Measurements from ENCODE around the gene OCEL1. TPM values are rescaled to one million over a fixed set of nuclear protein-coding genes. Genes with fewer than 3 reads are reported as not detected.
A peak's percentile ranks its signal among the peaks of the same experiment; 100 is the strongest.

OCEL1 gene
- total RNA-seq, 1 donor, result 3.9 TPM

- no peak for TF ChIP-seq CTCF (IDR thresholded peaks at IDR 0.05; ENCODE audit: insufficient read depth, low read depth, low read length)
- H3K4me3 ChIP-seq (ENCODE audit: low read depth, low read length), result no peak overlapping the region
- DNase-seq (ENCODE audit: low read depth), result peak; percentile 41
These were observed 16.6 kb upstream of the OCEL1 start for GRCh38 chr19:17209126-17210036.

- no peak for TF ChIP-seq CTCF (IDR thresholded peaks at IDR 0.05; ENCODE audit: insufficient read depth, low read depth, low read length)
- no peak for DNase-seq (ENCODE audit: low read depth)
- no peak overlapping the region for H3K4me3 ChIP-seq (ENCODE audit: low read depth, low read length)
These were observed 15.7 kb upstream of the OCEL1 start for GRCh38 chr19:17210296-17210695.

- no peak overlapping the region for H3K4me3 ChIP-seq (ENCODE audit: low read depth, low read length)
- no peak for DNase-seq (ENCODE audit: low read depth)
- no peak for TF ChIP-seq CTCF (IDR thresholded peaks at IDR 0.05; ENCODE audit: insufficient read depth, low read depth, low read length)
These were observed 14.2 kb upstream of the OCEL1 start for GRCh38 chr19:17211547-17212446.

- H3K4me3 ChIP-seq (ENCODE audit: low read depth, low read length), result no peak overlapping the region
- no peak for DNase-seq (ENCODE audit: low read depth)
- TF ChIP-seq CTCF (IDR thresholded peaks at IDR 0.05; ENCODE audit: insufficient read depth, low read depth, low read length), result no peak
These were observed 12.7 kb upstream of the OCEL1 start for GRCh38 chr19:17213334-17213733.

GRCh38 chr19:17214508-17215126 is 11.4 kb upstream of the OCEL1 start:
- DNase-seq (ENCODE audit: low read depth), result no peak
- TF ChIP-seq CTCF (IDR thresholded peaks at IDR 0.05; ENCODE audit: insufficient read depth, low read depth, low read length), result no peak
- peak overlapping the region; percentile 78 for H3K4me3 ChIP-seq (ENCODE audit: low read depth, low read length)

GRCh38 chr19:17215127-17215971 is 10.7 kb upstream of the OCEL1 start, which contains the start of gene USE1:
USE1 (plus strand) TSS chr19:17215357; CDS start chr19:17215406, 49 bp downstream.
- peak within 1 kb of the TSS; percentile 78 for H3K4me3 ChIP-seq (ENCODE audit: low read depth, low read length)
- TF ChIP-seq CTCF (IDR thresholded peaks at IDR 0.05; ENCODE audit: insufficient read depth, low read depth, low read length), result no peak
- DNase-seq (ENCODE audit: low read depth), result peak; percentile 94
